HPDE6-E6E7 (cell line): ENCODE results near the gene SHLD2.
"Not testable (repeated sequence)": the region's sequence is repeated elsewhere in the genome, so short reads cannot be mapped to it uniquely, and the experiment has no call there.

Source experiments
- DNase-seq: peaks from one replicate; pipeline ENCODE4 v3.0.0; 2011; ENCODE audit warnings: missing footprints; ENCODE audit errors: extremely low spot score

Gene SHLD2

GRCh38 chr10:87137478-87137877 is 42.5 kb downstream of the SHLD2 start:
- DNase-seq, result not testable (repeated sequence)

- DNase-seq, result not testable (repeated sequence)
These were observed 47.5 kb downstream of the SHLD2 start for GRCh38 chr10:87142230-87143108.

- DNase-seq, result not testable (repeated sequence)
These were observed 48.1 kb downstream of the SHLD2 start for GRCh38 chr10:87143109-87143418.

GRCh38 chr10:87145598-87145997 is 50.6 kb downstream of the SHLD2 start:
- not testable (repeated sequence) for DNase-seq

GRCh38 chr10:87149020-87149609 is 54.1 kb downstream of the SHLD2 start:
- DNase-seq, result not testable (repeated sequence)

- DNase-seq, result not testable (repeated sequence)
These were observed 56.5 kb downstream of the SHLD2 start for GRCh38 chr10:87151516-87151915.

- not testable (repeated sequence) for DNase-seq
These were observed 61.8 kb downstream of the SHLD2 start for GRCh38 chr10:87156841-87157240.

- DNase-seq, result not testable (repeated sequence)
These were observed 62.8 kb downstream of the SHLD2 start for GRCh38 chr10:87157821-87158220.

- DNase-seq, result not testable (repeated sequence)
These were observed 67.8 kb downstream of the SHLD2 start for GRCh38 chr10:87162703-87163293.

GRCh38 chr10:87163414-87163813 is 68.4 kb downstream of the SHLD2 start:
- not testable (repeated sequence) for DNase-seq

GRCh38 chr10:87169857-87170256 is 74.9 kb downstream of the SHLD2 start:
- DNase-seq, result not testable (repeated sequence)

- DNase-seq, result not testable (repeated sequence)
These were observed 75.7 kb downstream of the SHLD2 start for GRCh38 chr10:87170705-87171104.

GRCh38 chr10:87171670-87172069 is 76.7 kb downstream of the SHLD2 start:
- not testable (repeated sequence) for DNase-seq

- not testable (repeated sequence) for DNase-seq
These were observed 77.2 kb downstream of the SHLD2 start for GRCh38 chr10:87172178-87172577.

- not testable (repeated sequence) for DNase-seq
These were observed 82.6 kb downstream of the SHLD2 start for GRCh38 chr10:87177587-87177986.

GRCh38 chr10:87184421-87184820 is 89.4 kb downstream of the SHLD2 start:
- DNase-seq, result not testable (repeated sequence)

GRCh38 chr10:87186016-87186415 is 91.0 kb downstream of the SHLD2 start:
- not testable (repeated sequence) for DNase-seq

GRCh38 chr10:87187573-87187972 is 92.6 kb downstream of the SHLD2 start:
- DNase-seq, result not testable (repeated sequence)

- not testable (repeated sequence) for DNase-seq
These were observed 96.8 kb downstream of the SHLD2 start for GRCh38 chr10:87191841-87192240.

GRCh38 chr10:87200924-87201323 is 105.9 kb downstream of the SHLD2 start:
- DNase-seq, result not testable (repeated sequence)

GRCh38 chr10:87204801-87205200 is 109.8 kb downstream of the SHLD2 start:
- not testable (repeated sequence) for DNase-seq

GRCh38 chr10:87206922-87207321 is 111.9 kb downstream of the SHLD2 start:
- not testable (repeated sequence) for DNase-seq

GRCh38 chr10:87210309-87210708 is 115.3 kb downstream of the SHLD2 start:
- not testable (repeated sequence) for DNase-seq
